PFSK-1 (cell line): ENCODE measurements around the gene COMT.

ENCODE experiments used
- FOXP2 ChIP-seq: optimal IDR thresholded peaks from 2 replicates; pipeline ENCODE3; 2011; ENCODE audit warnings: borderline replicate concordance, control low read depth, inconsistent platforms; ENCODE audit not compliant: insufficient read depth; ENCODE audit errors: extremely low read length, extremely low read depth
- POLR2AphosphoS5 ChIP-seq: IDR thresholded peaks from 2 replicates; pipeline ENCODE4 v1.6.1; 2012; ENCODE audit warnings: low read depth, mild to moderate bottlenecking, control low read depth, low read length, moderate library complexity
- REST ChIP-seq, 2 experiments: IDR thresholded peaks; 2 replicates each; pipeline versions ENCODE4 v1.6.1 to v1.8.0; 2011 to 2012; ENCODE audit warnings: low read depth in 2 of 2, low read length in 2 of 2, control low read depth in 1 of 2, inconsistent platforms in 1 of 2, mild to moderate bottlenecking in 1 of 2, moderate library complexity in 1 of 2; ENCODE audit not compliant: insufficient read depth in 1 of 2
- SIN3A ChIP-seq: IDR thresholded peaks from 2 replicates; pipeline ENCODE4 v1.6.1; 2012; ENCODE audit warnings: mild to moderate bottlenecking, low read length, moderate library complexity, borderline replicate concordance; ENCODE audit not compliant: insufficient read depth
- TAF1 ChIP-seq: IDR thresholded peaks from 2 replicates; pipeline ENCODE4 v1.6.1; 2012; ENCODE audit warnings: low read length, control low read depth, borderline replicate concordance; ENCODE audit not compliant: insufficient read depth

- TF ChIP-seq POLR2AphosphoS5 (no peak), TAF1 (no peak), REST (IDR thresholded peaks at IDR 0.05; ENCODE audit: insufficient read depth in 1 of 2, low read depth in 2 of 2, low read length in 2 of 2) (no peak), SIN3A (no peak), FOXP2 (no peak)
These were observed 21.7 kb upstream of the COMT start for GRCh38 chr22:19919701-19920363.
